Adrenal gland (tissue), 12 donors: ENCODE data around the gene ACSS2. TPM values are rescaled to one million over a fixed set of nuclear protein-coding genes. Genes with fewer than 3 reads are reported as not detected.
A peak's percentile ranks its signal among the peaks of the same experiment; 100 is the strongest.

Experiments
- DNase-seq, 7 donors: peaks; one replicate each; pipeline ENCODE4 v3.0.0-alpha.2; 2019 to 2020
- H3K27ac ChIP-seq, 5 donors: fragments of 200-600 bp; sonication (generic) in 4 of 5; 1 replicate in 3 of 5; 2 replicates in 2 of 5; pipeline versions ENCODE4 v1.5.1 to v1.8.0; 2016 to 2020; ENCODE audit warnings: mild to moderate bottlenecking in 1 of 5
- H3K27me3 ChIP-seq: fragments of 200-600 bp; 2 replicates; pipeline ENCODE4 v1.8.0; 2021
- H3K36me3 ChIP-seq, 2 donors: fragments of 200-600 bp; replicated peaks in 1 of 2; 1 replicate in 1 of 2; 2 replicates in 1 of 2; pipeline versions ENCODE4 v1.5.1 to v1.8.0; 2018 to 2022
- H3K4me1 ChIP-seq, 2 donors: fragments of 200-600 bp; replicated peaks in 1 of 2; 1 replicate in 1 of 2; 2 replicates in 1 of 2; pipeline versions ENCODE4 v1.5.1 to v1.8.0; 2018 to 2021
- H3K4me3 ChIP-seq, 4 donors: fragments of 200-600 bp; sonication (generic) in 3 of 4; one replicate each; pipeline ENCODE4 v1.5.1; 2016 to 2018
- H3K9me3 ChIP-seq, 3 donors: fragments of 200-600 bp; sonication (generic) in 1 of 3; replicated peaks in 1 of 3; 1 replicate in 2 of 3; 2 replicates in 1 of 3; pipeline versions ENCODE4 v1.5.1 to v1.8.0; 2016 to 2021
- CTCF ChIP-seq, 6 experiments: fragments of 450-650 bp in 4 of 6; fragments of 200-600 bp in 2 of 6; sonication (generic) in 1 of 6; IDR thresholded peaks; 1 replicate in 5 of 6; 2 replicates in 1 of 6; pipeline versions ENCODE4 v1.5.1 to v1.8.0; 2016 to 2021; ENCODE audit warnings: antibody characterized with exemption in 6 of 6, mild to moderate bottlenecking in 2 of 6, moderate library complexity in 1 of 6
- POLR2A ChIP-seq, 2 donors: fragments of 450-650 bp; IDR thresholded peaks; one replicate each; pipeline ENCODE4 v1.6.1; 2017; ENCODE audit warnings: antibody characterized with exemption in 2 of 2, mild to moderate bottlenecking in 2 of 2, moderate library complexity in 1 of 2
- whole genome bisulfite sequencing, 4 donors: extraction: QIAGEN DNeasy Blood & Tissue Kit in 2 of 4; methylation state at CpG; one replicate each; pipeline versions ENCODE4 v1.1.5 to v1.1.7; 2013 to 2017; 5-methylcytosine and 5-hydroxymethylcytosine counted together
- intact Hi-C, 2 donors: fragments of 100-400 bp; cut with DNase I; formaldehyde crosslinking; loops; one replicate each; pipeline versions ENCODE4 v1.14.1 to v1.15.0; 2022 to 2023
- polyA plus RNA-seq, 3 donors: library from polyadenylated mRNA; stranded (reverse); fragments of 200-250 nt in 2 of 3; fragments of 350-450 nt in 1 of 3; fragmentation: Illumina TruSeq in 1 of 3; extraction: RNeasy Lipid Tissue Mini Kit (QIAGEN cat#74804) in 1 of 3; gene quantifications; one replicate each; pipeline ENCODE4 v1.2.3, GENCODE V29; 2013 to 2014
- total RNA-seq, 9 donors: library from RNA; depleted of rRNA in 4 of 9; stranded (reverse); fragments of >200 nt in 4 of 9; fragments of 120-200 nt in 1 of 9; fragmentation: NEBNext Ultra II Directional in 1 of 9; extraction: Animal tissue kit (Norgen Biotek cat#: 25700) in 1 of 9; gene quantifications; one replicate each; pipeline versions ENCODE4 v1.1.0 to v1.2.4, GENCODE V29; 2013 to 2023
- donor health status: healthy with polysubstance abuse.
- donor health status: Bipolar disorder and iron deficiency.
- donor health status: DM: yes; HTN: yes; CAD: no.
- donor health status: DM: no; HTN: no; CAD: no.
- donor health status: DM: no; HTN: no; CAD: no.
- donor health status: DM: yes; HTN: yes; CAD: no.

Gene ACSS2
- total and polyA plus RNA-seq, 12 donors, result 81.4 to 386 (median 153) TPM

- Histone ChIP-seq H3K4me1 (no peaks in the 10 kb centered on the region), H3K9me3 (no peaks in the 10 kb centered on the region), H3K27me3 (no peaks in the 10 kb centered on the region), H3K4me3 (no peak overlapping the region), H3K27ac (no peak overlapping the region), H3K36me3 (no peaks in the 10 kb centered on the region)
- intact Hi-C loops, result no loop called here
- TF ChIP-seq POLR2A (IDR thresholded peaks at IDR 0.05) (no peak), CTCF (IDR thresholded peaks at IDR 0.05) (no peak)
- 42 to 71% (median 55%) methylated on average over 2 of the region's 2 CpGs for WGBS, 4 donors
- no peak for DNase-seq
Measured at GRCh38 chr20:34842143-34842542, 34.3 kb upstream of the ACSS2 start.

- no peak overlapping the region for H3K4me3 ChIP-seq
- H3K27me3 ChIP-seq, result no peaks in the 10 kb centered on the region
- no peak overlapping the region for H3K27ac ChIP-seq
- H3K9me3 ChIP-seq, result no peaks in the 10 kb centered on the region
- 85 to 94% (median 90%) methylated on average over 2 of the region's 2 CpGs for WGBS, 4 donors
- no peaks in the 10 kb centered on the region for H3K4me1 ChIP-seq
- no peak for DNase-seq
- intact Hi-C loops, result no loop called here
- TF ChIP-seq CTCF (IDR thresholded peaks at IDR 0.05) (no peak), POLR2A (IDR thresholded peaks at IDR 0.05) (no peak)
- no peaks in the 10 kb centered on the region for H3K36me3 ChIP-seq
Measured at GRCh38 chr20:34843421-34843820, 33.0 kb upstream of the ACSS2 start.

- Histone ChIP-seq H3K4me3 (no peak overlapping the region), H3K4me1 (no peaks in the 10 kb centered on the region), H3K27me3 (no peaks in the 10 kb centered on the region), H3K9me3 (no peaks in the 10 kb centered on the region), H3K36me3 (no peaks in the 10 kb centered on the region), H3K27ac (no peak overlapping the region)
- TF ChIP-seq POLR2A (IDR thresholded peaks at IDR 0.05) (no peak), CTCF (IDR thresholded peaks at IDR 0.05) (no peak)
- WGBS, 4 donors, result 96 to 100% (median 98%) methylated on average over 5 of the region's 5 CpGs
- DNase-seq, result no peak
- intact Hi-C loops, result no loop called here
Measured at GRCh38 chr20:34848597-34848996, 27.8 kb upstream of the ACSS2 start.

- Histone ChIP-seq H3K27ac (no peak overlapping the region), H3K36me3 (no peaks in the 10 kb centered on the region), H3K4me3 (no peak overlapping the region), H3K4me1 (no peaks in the 10 kb centered on the region), H3K9me3 (no peaks in the 10 kb centered on the region), H3K27me3 (no peaks in the 10 kb centered on the region)
- 68 to 91% (median 80%) methylated on average over 4 to 9 of the region's 9 CpGs for whole genome bisulfite sequencing, 4 donors
- DNase-seq, result peak in 1 of 7 donors; percentile 34
- TF ChIP-seq CTCF (IDR thresholded peaks at IDR 0.05) (no peak), POLR2A (IDR thresholded peaks at IDR 0.05) (no peak)
- intact Hi-C loops, result loop anchor here in 1 of 2 donors (10.0 kb wide), 2 partner anchors 365 to 585 kb away; partner anchors contain the start of gene GDF5
Measured at GRCh38 chr20:34849778-34850177, 26.6 kb upstream of the ACSS2 start.
